Right atrium auricular region (tissue), 2 donors: Measurements from ENCODE around the gene BCL11A. TPM values are rescaled to one million over a fixed set of nuclear protein-coding genes. Genes with fewer than 3 reads are reported as not detected.

Source experiments
- DNase-seq: peaks from one replicate; pipeline ENCODE4 v3.0.0-alpha.2; 2019; ENCODE audit warnings: low spot score
- H3K27ac ChIP-seq, 2 donors: fragments of 200-600 bp; sonication (generic); 1 replicate in 1 of 2; 2 replicates in 1 of 2; pipeline ENCODE4 v1.5.1; 2016 to 2019
- H3K27me3 ChIP-seq, 2 donors: fragments of 200-600 bp; sonication (generic); one replicate each; pipeline versions ENCODE4 v1.5.1 to v1.6.0; 2017 to 2019
- H3K36me3 ChIP-seq: fragments of 200-600 bp; sonication (generic); one replicate; pipeline ENCODE4 v1.5.1; 2016
- H3K4me1 ChIP-seq, 2 donors: fragments of 200-600 bp; sonication (generic); one replicate each; pipeline versions ENCODE4 v1.5.1 to v1.6.0; 2017 to 2019
- H3K4me3 ChIP-seq, 2 donors: fragments of 200-600 bp; sonication (generic); 1 replicate in 1 of 2; 2 replicates in 1 of 2; pipeline ENCODE4 v1.5.1; 2017 to 2019; ENCODE audit warnings: mild to moderate bottlenecking in 1 of 2, moderate library complexity in 1 of 2
- H3K9me3 ChIP-seq, 2 donors: fragments of 200-600 bp; sonication (generic); one replicate each; pipeline ENCODE4 v1.5.1; 2019
- CTCF ChIP-seq, 2 donors: fragments of 200-600 bp; sonication (generic); IDR thresholded peaks; one replicate each; pipeline ENCODE4 v1.5.1; 2019; ENCODE audit warnings: antibody characterized with exemption in 2 of 2
- total RNA-seq, 2 donors: library from RNA; depleted of rRNA; stranded (reverse); fragments of >200 nt; gene quantifications; one replicate each; pipeline ENCODE4 v1.1.0, GENCODE V29; 2016

Gene BCL11A
- total RNA-seq, 2 donors from 2014 or later, result 2.2 to 3.3 TPM

GRCh38 chr2:60555066-60555782 lies 1.8 kb upstream of the BCL11A start:
- peaks cover 13 to 14% of the 10 kb centered on the region in 2 donors for H3K27me3 ChIP-seq

GRCh38 chr2:60554646-60555065 lies 1.2 kb upstream of the BCL11A start:
- H3K4me1 ChIP-seq, result peaks cover 0 to 63% of the 10 kb centered on the region in 2 donors
- no peak for TF ChIP-seq CTCF (IDR thresholded peaks at IDR 0.05)
- peaks cover 14 to 17% of the 10 kb centered on the region in 2 donors for H3K27me3 ChIP-seq

More at GRCh38 chr2:60555066-60555782, 1.8 kb upstream of the BCL11A start:
- no peak for DNase-seq
- peaks cover 0 to 57% of the 10 kb centered on the region in 2 donors for H3K4me1 ChIP-seq
- H3K9me3 ChIP-seq, result no peaks in the 10 kb centered on the region
- peak in 1 of 2 donors; percentile 38 for TF ChIP-seq CTCF (IDR thresholded peaks at IDR 0.05)
- H3K36me3 ChIP-seq, result no peaks in the 10 kb centered on the region
- H3K4me3 ChIP-seq, result peak overlapping the region; percentile 50 to 66
- H3K27ac ChIP-seq, result peak overlapping the region in 1 of 2 donors; percentile 51

GRCh38 chr2:60554074-60554645 lies 706 bp upstream of the BCL11A start:
- H3K9me3 ChIP-seq, result no peaks in the 10 kb centered on the region
- peaks cover 14 to 21% of the 10 kb centered on the region in 2 donors for H3K27me3 ChIP-seq
- H3K27ac ChIP-seq, result peak overlapping the region; percentile 46 to 51
- TF ChIP-seq CTCF (IDR thresholded peaks at IDR 0.05), result no peak
- H3K4me3 ChIP-seq, result peak overlapping the region; percentile 50 to 66
- H3K36me3 ChIP-seq, result no peaks in the 10 kb centered on the region
- DNase-seq, result no peak
- H3K4me1 ChIP-seq, result peaks cover 0 to 68% of the 10 kb centered on the region in 2 donors

More at GRCh38 chr2:60554646-60555065, 1.2 kb upstream of the BCL11A start:
- peak overlapping the region; percentile 50 to 66 for H3K4me3 ChIP-seq
- no peaks in the 10 kb centered on the region for H3K9me3 ChIP-seq
- DNase-seq, result no peak
- H3K27ac ChIP-seq, result peak overlapping the region; percentile 46 to 51
- H3K36me3 ChIP-seq, result no peaks in the 10 kb centered on the region

GRCh38 chr2:60552851-60553494 lies 481 bp downstream of the BCL11A start:
- Histone ChIP-seq H3K4me3 (peak overlapping the region; percentile 50 to 66), H3K9me3 (no peaks in the 10 kb centered on the region), H3K27me3 (peaks cover 14 to 21% of the 10 kb centered on the region in 2 donors), H3K27ac (peak overlapping the region; percentile 40 to 65), H3K36me3 (no peaks in the 10 kb centered on the region), H3K4me1 (peaks cover 0 to 73% of the 10 kb centered on the region in 2 donors)
- TF ChIP-seq CTCF (IDR thresholded peaks at IDR 0.05), result no peak
- DNase-seq, result no peak

GRCh38 chr2:60552078-60552850 lies 1.2 kb downstream of the BCL11A start:
- H3K27me3 ChIP-seq, result peaks cover 12 to 21% of the 10 kb centered on the region in 2 donors
- DNase-seq, result no peak

More at GRCh38 chr2:60552078-60552850, 1.2 kb downstream of the BCL11A start:
- H3K27ac ChIP-seq, result peak overlapping the region; percentile 40 to 54
- H3K4me1 ChIP-seq, result peaks cover 0 to 73% of the 10 kb centered on the region in 2 donors
- peak overlapping the region; percentile 50 to 66 for H3K4me3 ChIP-seq
- no peaks in the 10 kb centered on the region for H3K36me3 ChIP-seq
- no peak for TF ChIP-seq CTCF (IDR thresholded peaks at IDR 0.05)
- H3K9me3 ChIP-seq, result no peaks in the 10 kb centered on the region
